Activated CD4-positive, alpha-beta T cell treated with anti-CD3 and anti-CD28 coated beads, Interleukin-2, Interleukin-6, amounts not matched to agents 100 ng/mL and 50 ng/mL, durations not matched to agents 16 hours and 8 hours (primary cell): ENCODE results near the gene SLFN12L.
"Not testable (repeated sequence)": the region's sequence is repeated elsewhere in the genome, so short reads cannot be mapped to it uniquely, and the experiment has no call there.

Source experiments
- DNase-seq: peaks from one replicate; pipeline ENCODE4 v3.0.0-alpha.2; 2020

The SLFN12L gene

GRCh38 chr17:35537601-35538141, at the start of gene SLFN12L:
SLFN12L (minus strand) TSS chr17:35537678; CDS start chr17:35522364, 15,314 bp downstream.
- DNase-seq = peak; percentile 91

GRCh38 chr17:35586569-35587073, 49.1 kb upstream of the SLFN12L start:
- no peak for DNase-seq

GRCh38 chr17:35584061-35584460, 46.6 kb upstream of the SLFN12L start:
- DNase-seq = no peak

GRCh38 chr17:35578929-35579432, 41.5 kb upstream of the SLFN12L start:
- peak; percentile 13 for DNase-seq

DNA sequence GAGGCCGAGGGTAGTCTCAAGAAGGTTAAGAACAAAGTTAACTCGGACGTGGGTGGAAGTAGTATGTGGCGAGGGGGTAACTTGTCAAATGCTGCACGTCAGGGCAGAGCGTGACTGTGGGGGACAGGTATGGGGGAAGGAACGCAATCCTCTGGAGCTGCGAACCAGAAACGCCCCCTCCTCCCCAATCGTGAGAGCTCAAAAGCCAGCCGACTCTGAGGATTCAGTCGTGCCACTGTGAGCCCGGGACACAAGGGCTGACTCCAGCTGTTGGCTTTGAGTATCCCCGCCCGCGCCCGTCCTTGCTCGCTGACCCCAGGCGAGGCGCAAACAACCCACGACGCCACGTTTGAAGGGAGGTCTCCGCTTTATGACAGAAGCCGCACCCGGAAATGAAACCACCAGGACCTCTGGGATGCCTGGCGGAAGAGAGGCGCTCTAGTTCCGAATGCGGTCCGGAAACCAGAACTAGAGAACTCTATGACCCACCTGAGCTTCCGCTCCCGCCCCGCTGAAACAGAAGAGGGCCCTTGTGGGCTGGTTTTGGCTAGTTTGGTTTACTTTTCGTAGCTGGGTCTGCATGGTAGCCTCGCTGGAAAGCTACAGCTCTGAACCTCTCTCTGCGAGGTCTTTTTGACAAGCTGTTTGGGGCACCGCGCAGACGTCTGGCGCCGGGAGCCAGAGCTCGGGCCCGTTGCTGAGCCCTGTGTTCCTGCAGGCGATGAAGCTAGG, 40.9 kb upstream of the SLFN12L start, which contains the start of gene PEX12:
Gene PEX12, minus strand, starts transcription at position 375 of the 732 bp plus-strand sequence. CDS start 550 bp downstream, outside the sequence.
- DNase-seq = peak; percentile 93

DNA sequence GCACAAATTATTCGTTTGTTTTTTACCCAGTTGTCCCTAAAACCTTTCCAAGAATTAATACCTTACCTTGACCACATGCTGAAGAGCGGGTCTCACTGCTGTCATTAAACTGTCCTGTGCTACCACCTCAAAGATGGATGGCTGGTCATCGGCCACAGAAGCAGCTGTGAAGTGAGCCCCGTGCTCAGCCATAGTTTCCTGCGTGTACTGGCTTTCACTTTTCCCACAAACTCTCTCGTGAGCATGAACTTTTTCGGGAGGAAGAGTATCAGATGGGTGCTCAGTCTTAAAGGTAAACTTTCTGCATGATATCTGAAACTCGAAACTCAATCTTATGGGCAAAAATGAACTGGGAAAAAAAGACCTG, 40.3 kb upstream of the SLFN12L start:
- DNase-seq = peak; percentile 23

DNA sequence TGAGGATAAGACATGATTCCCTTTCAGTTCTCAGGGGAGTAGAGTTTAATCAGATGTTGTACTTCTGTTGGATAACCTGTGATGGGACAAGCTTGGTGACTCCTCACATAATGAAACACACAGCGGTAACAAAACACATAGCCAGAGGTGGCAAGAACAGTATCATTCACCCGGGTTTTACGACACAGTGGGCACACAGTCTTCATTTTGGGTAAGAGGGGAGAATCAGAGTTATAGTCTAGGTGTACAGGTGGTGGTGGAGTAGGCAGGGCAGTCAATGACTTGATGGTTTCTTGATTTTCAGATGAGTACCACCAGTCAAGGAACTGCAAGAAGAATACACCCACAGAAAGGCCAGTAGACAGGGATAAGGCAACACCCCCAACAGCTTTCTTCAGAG, 38.3 kb upstream of the SLFN12L start:
- no peak for DNase-seq

- no peak for DNase-seq
These were observed 31.9 kb upstream of the SLFN12L start for GRCh38 chr17:35569405-35569804.

GRCh38 chr17:35568561-35568960, 31.1 kb upstream of the SLFN12L start:
- peak; percentile 58 for DNase-seq

DNA sequence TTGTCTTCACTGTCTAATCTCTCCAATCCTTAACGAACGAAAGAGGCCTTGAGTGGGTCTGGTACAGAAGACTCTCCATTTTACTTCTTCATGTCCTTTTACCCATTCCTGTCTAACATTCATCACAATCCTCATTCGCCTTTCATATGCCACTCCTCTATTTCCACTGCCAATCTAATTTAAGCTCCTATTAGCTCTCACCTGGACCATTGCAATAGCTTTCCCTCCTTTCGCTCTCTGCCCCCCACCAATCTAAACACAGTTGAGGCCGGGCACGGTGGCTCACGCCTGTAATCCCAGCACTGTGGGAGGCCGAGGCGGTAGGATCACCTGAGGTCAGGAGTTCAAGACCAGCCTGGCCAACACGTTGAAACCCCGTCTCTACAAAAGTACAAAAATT, 29.5 kb upstream of the SLFN12L start:
- no peak for DNase-seq

- DNase-seq = not testable (repeated sequence)
These were observed 25.7 kb upstream of the SLFN12L start for GRCh38 chr17:35563181-35563580.

GRCh38 chr17:35560703-35561102, 23.2 kb upstream of the SLFN12L start, which contains the start of gene SLFN14:
SLFN14 (minus strand) TSS chr17:35560819; CDS start chr17:35558062, 2,757 bp downstream.
- DNase-seq = no peak

GRCh38 chr17:35559495-35560210, 22.2 kb upstream of the SLFN12L start:
- no peak for DNase-seq

- DNase-seq = no peak
These were observed 19.9 kb upstream of the SLFN12L start for GRCh38 chr17:35557353-35557752.

DNA sequence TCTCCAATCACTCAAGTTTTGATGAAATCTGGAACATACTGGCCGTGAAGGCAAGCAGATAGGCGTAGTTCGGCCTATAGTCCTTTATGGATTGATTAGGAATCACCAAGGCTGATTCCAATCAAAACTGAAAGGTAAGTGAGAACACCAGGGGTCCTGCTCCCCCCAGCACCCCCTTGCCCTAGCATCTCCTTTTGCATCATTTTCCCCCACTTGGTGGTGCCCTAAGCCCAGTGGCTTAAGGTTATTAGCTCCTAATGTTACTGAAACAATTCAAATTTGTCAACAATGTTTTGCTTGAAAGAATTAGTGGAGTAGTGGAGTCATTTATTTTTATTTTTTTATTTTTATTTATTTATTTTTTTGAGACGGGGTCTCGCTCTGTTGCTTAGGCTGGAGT, 18.2 kb upstream of the SLFN12L start:
- no peak for DNase-seq

DNA sequence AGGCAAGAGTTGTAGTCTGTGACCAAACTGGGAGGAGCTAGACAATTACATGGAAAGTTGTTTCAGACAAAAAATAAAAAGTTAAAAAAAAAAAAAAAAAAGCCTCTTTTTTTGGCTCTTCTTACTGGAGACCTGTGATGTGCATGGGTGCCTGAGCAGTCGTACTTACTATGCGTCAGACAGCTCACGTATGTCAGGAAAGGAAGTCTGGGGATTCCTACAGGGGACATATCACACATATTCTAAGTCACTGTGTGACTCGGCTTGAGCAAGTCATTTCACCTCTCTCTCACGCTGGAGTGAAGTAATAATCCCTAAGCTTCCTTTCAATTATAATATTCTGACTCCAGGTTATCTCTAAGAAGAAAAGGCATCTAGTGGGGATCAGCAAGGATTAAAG, 17.2 kb upstream of the SLFN12L start:
- DNase-seq = peak; percentile 19

DNA sequence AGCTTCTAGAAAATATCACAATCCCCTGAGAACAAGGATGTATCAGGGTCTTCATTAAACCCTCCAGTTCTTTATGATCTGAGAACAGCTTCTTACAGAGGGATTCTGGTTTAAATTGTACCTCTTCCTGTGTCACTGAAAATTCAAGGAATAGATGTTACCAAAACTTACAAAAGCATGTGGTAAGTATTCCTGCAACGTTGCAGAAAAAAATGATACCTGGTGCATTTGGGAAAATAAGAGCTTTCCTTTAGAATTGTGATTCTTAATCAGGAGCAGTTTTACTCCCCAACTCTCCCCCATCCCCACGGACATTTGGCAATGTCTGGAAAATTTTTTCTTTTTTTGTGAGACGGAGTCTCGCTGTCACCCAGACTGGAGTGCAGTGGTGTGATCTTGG, 15.8 kb upstream of the SLFN12L start:
- DNase-seq = no peak

GRCh38 chr17:35548978-35549377, 11.5 kb upstream of the SLFN12L start:
- peak; percentile 12 for DNase-seq

DNA sequence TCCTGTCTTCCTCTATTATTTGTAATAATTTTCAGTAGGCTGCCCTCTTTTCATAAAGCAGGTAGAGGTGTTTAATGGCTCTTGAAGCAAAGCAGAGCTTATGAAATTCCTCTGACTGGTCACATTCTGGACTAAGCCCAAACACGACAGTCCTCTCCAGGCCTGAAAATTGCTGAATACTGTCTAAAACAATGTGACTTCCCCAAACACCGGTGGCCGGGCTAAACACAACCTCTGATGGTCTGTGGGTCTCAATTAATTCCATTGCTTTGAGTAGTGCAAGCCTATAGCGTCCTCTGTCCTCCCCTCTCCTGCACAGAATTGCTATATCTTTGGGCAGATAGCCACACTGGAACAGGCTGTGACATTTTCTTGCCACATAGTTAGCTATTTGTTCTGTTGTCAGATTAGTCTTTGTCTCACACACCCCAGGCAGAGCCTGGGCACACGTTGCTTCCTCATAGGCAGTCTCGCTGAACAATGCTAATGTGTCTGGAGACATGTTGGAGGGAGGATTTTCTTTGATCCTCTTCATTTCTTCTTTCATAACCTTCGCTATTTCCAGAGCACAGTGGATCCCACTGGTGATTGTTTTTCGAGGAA, 10.8 kb upstream of the SLFN12L start:
- no peak for DNase-seq

DNA sequence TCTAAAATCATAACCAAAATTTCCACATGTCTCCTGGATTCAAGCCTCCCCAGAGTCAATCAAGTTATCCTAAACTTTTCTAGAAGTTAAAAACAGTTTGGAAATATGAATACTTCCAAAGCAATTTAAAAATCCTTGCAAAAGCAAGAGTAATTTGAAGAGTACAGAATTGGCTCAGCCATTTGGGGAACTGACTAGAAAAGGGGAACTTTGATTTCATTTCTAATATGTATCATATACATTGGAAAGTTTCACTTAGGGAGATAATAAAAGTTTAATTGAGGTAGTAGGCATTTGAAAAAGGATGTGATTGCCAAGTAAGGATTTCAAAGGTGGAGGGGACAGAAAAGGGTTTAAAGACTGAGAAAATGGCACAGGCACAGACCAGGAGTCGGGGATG, 9.0 kb upstream of the SLFN12L start:
- DNase-seq = no peak

DNA sequence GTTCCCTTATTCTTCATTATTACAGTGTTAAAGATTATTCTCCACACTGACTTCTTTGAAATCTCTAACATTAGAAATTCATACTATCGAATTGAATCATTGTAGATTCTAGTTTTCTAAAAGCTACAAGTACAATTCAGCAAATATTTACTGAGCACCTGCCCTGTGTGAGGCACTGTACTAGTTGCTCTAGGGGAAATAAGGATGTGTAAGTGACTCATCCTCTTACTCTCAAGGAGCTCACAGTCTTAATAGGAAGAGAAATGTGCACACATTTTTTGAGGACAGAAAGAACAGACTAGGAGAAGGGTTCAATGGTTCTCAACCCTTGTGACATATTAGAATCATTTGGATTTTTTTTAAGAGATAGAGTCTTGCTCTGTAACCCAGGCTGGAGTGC, 7.7 kb upstream of the SLFN12L start:
- DNase-seq = no peak

DNA sequence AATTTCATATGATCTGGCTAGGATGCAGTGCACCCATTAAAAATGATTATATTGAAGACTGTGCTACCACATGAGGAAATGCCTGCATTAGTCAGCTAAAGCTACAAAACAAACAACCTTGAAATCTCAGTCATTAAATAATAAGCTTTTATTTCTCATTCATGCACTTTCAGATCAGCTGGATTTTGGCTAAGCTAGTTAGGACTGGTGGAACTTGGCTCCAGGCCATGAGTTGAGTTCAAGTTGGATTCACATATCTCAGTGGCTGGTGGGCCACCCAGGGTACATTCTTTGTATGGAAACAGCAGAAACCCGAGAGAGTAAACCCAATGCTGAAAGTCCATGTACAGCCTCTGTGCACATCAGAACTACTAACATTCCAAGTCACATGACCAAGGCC, 6.4 kb upstream of the SLFN12L start:
- DNase-seq = no peak

DNA sequence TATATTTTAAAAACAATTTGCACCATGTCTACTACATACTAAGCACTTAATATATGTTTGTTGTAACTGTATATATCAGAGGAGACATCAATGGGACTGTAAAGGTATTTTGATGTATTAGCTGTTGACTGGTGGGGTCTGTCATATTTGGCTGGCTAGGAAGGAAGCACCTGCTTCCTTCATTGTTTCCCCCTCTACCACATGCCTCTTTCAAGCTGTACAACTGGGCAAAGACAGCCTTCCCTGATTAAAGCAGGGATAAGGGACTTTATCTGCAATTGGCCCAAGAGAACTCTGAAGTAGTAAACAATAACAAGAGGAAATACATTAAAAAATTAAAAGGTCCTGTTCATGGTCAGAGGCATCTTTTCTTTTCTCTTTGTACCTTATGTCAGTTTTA, 5.5 kb upstream of the SLFN12L start:
- DNase-seq = no peak
